Activated T-cell treated with anti-CD3 and anti-CD28 coated beads, Interleukin-2, amount 50 U/mL, for 1 hour (primary cell): ENCODE data around the gene SLC7A5.
"Not testable (repeated sequence)": the region's sequence is repeated elsewhere in the genome, so short reads cannot be mapped to it uniquely, and the experiment has no call there.

ENCODE experiments used
- DNase-seq: peaks from one replicate; pipeline ENCODE4 v3.0.0-alpha.2; 2020

Gene SLC7A5

DNA sequence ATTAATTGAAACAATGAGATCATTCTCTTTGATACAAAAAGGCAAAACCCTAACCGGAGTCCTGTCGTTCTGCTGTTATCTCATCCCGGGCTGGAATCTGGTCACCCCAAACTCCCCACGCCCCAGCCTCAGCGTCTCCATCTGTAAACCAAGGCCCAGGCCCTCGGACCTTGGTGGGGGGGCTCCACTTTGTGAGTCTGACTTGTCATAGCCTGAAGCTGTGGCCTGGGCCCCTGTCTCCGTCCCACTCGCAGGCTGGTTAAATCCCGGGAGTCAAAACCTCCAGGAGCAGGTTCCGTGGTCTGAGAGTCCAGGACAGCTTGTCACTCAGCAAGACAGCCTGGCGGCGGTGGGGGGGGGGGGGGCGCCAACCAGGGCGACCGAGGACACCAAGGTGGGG, 50.0 kb downstream of the SLC7A5 start:
- no peak for DNase-seq

- no peak for DNase-seq
Observed at GRCh38 chr16:87818533-87819161, 50.7 kb downstream of the SLC7A5 start.

DNA sequence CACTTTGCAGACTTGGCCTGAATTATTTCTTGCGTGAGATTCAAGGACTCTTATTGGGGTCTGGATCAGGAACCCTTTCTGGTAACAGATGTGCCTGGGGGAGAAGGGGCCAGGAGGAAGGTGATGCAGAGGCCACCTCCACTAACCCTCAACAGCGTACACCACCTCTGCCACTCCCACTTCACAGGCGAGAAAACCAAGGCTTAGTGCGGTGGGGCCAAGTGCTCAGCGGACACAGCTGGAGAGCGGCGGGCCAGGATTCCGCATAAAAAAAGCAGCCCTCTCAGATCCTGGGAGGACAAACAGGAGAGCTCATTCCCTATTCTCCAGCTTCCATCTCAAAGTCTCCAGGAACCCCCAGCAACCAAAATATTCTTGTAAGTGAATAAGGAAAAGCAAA, 51.4 kb downstream of the SLC7A5 start:
- no peak for DNase-seq

- DNase-seq: not testable (repeated sequence)
Observed at GRCh38 chr16:87817370-87817769, 51.9 kb downstream of the SLC7A5 start.

- no peak for DNase-seq
Observed at GRCh38 chr16:87816507-87817100, 52.7 kb downstream of the SLC7A5 start.

DNA sequence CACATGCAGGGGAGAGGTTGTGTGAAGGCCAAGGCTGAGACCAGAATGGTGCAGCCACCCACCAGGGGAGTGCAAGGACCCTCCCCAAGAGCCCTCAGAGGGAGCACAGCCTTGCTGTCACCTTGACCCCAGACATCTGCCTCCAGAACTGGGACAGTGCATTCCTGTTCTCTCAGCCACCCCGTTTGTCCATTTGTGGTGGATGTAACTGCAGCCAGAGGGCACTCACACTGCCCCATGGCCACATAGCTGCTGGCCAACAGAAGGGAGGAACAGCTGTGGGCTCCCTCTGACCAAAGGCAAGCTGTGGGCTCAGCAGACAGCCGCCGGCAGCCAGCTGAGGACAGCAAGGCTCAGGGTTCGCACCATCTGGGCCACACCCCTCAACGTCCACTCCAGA, 53.7 kb downstream of the SLC7A5 start:
- no peak for DNase-seq

- no peak for DNase-seq
Observed at GRCh38 chr16:87812200-87812656, 57.1 kb downstream of the SLC7A5 start.

DNA sequence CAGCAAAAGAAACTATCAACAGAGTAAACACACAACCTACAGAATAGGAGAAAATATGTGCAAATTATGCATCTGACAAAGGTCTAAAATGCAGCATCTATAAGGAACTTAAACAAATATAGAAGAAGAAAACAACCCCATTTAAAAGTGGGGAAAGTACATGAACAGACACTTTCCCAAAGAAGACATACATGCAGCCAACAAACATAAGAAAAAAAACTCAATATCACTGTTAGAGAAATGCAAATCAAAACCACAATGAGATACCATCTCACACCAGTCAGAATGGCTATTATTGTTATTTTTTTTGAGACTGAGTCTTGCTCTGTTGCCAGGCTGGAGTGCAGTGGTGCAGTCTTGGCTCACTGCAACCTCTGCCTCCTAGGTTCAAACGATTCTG, 57.9 kb downstream of the SLC7A5 start:
- not testable (repeated sequence) for DNase-seq

GRCh38 chr16:87809150-87809902, 60.0 kb downstream of the SLC7A5 start:
- DNase-seq: no peak

DNA sequence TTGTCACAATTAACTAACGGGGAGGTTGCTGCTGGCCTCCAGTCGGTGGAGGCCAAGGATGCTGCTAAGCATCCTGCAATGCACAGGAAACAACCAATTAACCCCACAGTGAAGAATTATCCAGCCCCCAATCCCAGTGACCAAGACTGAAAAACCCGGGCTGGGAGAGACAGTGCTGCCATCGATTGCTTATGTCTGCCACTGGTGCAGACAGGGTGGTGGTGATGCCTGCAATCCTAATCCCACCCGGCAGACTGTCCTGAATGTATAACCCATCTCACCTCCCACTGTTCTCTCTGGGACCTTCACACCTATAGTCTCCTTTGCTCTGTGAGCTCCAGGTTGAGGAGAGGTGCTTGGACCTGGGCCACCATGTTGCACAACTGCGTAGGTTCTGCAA, 61.2 kb downstream of the SLC7A5 start:
- no peak for DNase-seq

GRCh38 chr16:87806641-87807546, 62.4 kb downstream of the SLC7A5 start:
- DNase-seq: peak; percentile 58

DNA sequence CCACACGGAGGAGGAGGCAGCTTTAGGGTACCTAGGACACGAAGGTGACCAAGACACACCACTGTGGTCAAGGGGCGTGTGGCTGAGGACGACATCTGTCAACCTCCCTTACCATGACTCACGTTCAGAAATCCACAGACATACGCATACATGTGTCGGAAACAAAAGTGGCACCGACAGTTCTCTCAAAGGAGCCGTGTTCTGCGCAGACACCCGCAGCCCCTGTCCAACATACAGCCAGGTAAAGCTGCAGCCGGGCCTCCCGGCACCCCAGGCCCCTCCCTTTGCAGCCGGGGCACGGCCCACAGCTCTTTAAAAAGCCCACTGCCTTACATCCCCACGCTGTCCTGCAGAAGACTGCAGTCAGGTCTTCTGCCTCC, 63.1 kb downstream of the SLC7A5 start:
- DNase-seq: peak; percentile 34

DNA sequence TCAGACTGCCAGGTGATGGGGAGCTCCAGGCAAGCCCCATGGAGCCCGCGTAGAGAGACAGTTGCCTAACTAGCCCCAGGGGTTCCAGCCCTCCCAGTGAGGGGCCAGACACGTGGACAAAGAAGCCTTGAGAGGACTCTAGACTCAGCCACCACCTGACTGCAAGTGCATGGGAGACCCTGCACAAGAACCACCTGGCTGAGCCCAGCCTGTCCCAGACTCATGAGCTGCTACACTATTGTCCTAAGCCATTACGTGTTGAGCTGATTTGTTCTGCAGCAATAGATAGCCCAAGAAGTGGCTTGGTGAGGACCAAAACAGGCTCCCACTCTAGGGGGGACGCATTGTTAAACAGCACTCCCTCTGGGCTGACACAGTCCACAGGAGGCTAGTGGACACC, 65.9 kb downstream of the SLC7A5 start:
- no peak for DNase-seq

DNA sequence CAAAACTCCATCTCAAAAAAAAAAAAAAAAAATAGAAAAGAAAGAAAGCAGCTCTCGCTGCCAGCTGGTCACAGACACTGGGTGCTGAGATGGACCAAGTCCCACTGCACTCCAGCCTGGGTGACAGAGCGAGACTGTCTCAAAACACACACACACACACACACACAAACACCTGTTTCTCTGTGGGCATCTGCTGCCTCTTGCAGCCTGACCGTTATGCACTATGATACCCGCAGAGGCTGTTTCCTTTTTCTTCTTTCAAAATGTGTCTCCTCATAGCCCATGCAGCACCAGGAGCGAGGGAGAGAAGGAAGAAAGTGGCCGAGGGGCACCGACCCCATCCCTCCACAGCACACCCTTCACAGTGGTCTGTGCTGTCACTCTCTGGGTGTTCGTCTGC, 66.6 kb downstream of the SLC7A5 start:
- no peak for DNase-seq

GRCh38 chr16:87801679-87802259, 67.5 kb downstream of the SLC7A5 start:
- no peak for DNase-seq

DNA sequence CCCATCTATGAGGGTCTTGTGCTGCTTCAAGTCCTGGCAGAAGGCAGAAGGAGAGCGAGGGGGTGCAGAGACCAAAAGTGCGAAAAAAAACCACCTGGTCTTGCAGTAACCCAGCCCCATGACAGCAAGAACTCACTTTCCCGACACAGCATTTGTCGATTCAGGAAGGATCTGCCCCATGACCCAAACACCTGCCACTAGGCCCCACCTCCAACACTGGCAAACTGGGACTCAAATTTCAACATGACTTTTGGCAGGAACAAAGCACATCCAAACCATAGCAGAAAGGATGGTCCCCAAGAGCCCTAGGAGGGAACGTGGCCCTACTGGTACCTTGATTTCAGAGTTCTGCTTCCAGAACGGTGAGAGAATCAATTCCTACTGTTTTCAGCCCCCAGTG, 68.8 kb downstream of the SLC7A5 start:
- no peak for DNase-seq

GRCh38 chr16:87795336-87795735, 74.0 kb downstream of the SLC7A5 start:
- no peak for DNase-seq

DNA sequence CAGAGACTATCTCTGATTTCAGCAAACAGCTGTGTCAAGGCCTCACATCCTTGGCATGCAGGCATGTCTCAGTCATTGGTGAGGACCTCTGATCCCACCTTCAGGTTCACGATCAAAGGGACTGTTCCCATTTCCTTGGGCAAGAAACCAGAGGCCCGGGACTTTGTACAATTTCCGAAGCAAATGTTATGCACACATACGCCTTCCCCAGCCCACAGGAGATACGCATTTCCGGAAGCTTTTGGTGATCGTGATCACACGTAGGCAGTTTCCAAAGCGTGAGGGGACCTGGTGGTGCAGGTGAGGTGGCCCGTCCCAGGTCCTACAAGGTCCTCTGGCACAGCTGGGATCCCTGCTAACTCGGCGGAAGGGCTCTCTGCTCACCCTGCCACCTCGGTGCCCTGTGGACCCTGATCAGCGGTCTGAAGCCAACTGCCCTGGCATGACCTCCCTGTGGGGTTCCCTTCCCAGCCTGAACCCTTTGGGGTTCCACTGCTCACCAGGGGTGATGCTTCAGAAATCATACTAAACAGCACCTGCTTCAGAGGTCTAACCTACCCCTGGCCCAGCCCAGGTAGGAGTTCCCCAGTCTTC, 74.7 kb downstream of the SLC7A5 start:
- no peak for DNase-seq

GRCh38 chr16:87792205-87792565, 77.1 kb downstream of the SLC7A5 start:
- no peak for DNase-seq

- no peak for DNase-seq
Observed at GRCh38 chr16:87791295-87792204, 77.8 kb downstream of the SLC7A5 start.
